HEK293 (cell line): ENCODE data around the gene NFKB1.

ENCODE experiments used
- CTCF ChIA-PET: fragments of 350-600 bp; formaldehyde crosslinking; extraction: SDS; loops from one replicate; lab custom pipeline; 2021; ENCODE audit warnings: antibody characterized with exemption; lab: Yijun Ruan, JAX
- POLR2A ChIA-PET: fragments of 300-600 bp; formaldehyde crosslinking; extraction: SDS; loops from one replicate; lab custom pipeline; 2020; ENCODE audit warnings: antibody characterized with exemption, inconsistent platforms; lab: Yijun Ruan, JAX
- H3K27ac ChIP-seq: fragments of 200-500 bp; sonication (Bioruptor generic); 2 replicates; pipeline ENCODE4 v1.5.1; 2014; ENCODE audit warnings: low read depth, low read length, control low read depth, inconsistent platforms; ENCODE audit errors: extremely low read depth
- H3K36me3 ChIP-seq, 2 experiments: fragments of 200-500 bp in 1 of 2; sonication (Bioruptor generic) in 1 of 2; 1 replicate in 1 of 2; 2 replicates in 1 of 2; pipeline ENCODE4 v1.5.1; 2014 to 2017; ENCODE audit warnings: inconsistent platforms in 2 of 2, low read length in 2 of 2; ENCODE audit not compliant: control insufficient read depth in 2 of 2, insufficient read depth in 1 of 2
- H3K4me1 ChIP-seq: fragments of 200-500 bp; sonication (Bioruptor generic); 2 replicates; pipeline ENCODE4 v1.5.1; 2014; ENCODE audit warnings: mild to moderate bottlenecking, low read length, inconsistent platforms; ENCODE audit not compliant: control insufficient read depth, insufficient read depth
- H3K4me3 ChIP-seq: 2 replicates; pipeline ENCODE4 v1.5.1; 2011; ENCODE audit warnings: low read depth, mild to moderate bottlenecking, control low read depth, low read length, moderate library complexity
- H3K9me3 ChIP-seq: fragments of 200-500 bp; sonication (Bioruptor generic); 2 replicates; pipeline ENCODE4 v1.5.1; 2014; ENCODE audit warnings: low read depth, low read length, inconsistent platforms; ENCODE audit not compliant: control insufficient read depth, insufficient read depth
- BCL11B ChIP-seq: fragments of 450-650 bp; formaldehyde crosslinking; IDR thresholded peaks from 2 replicates; pipeline ENCODE4 v1.5.1; 2016; ENCODE audit warnings: low read depth, missing biosample characterization, missing genetic modification characterization
- GLI2 ChIP-seq: fragments of 450-650 bp; formaldehyde crosslinking; IDR thresholded peaks from 2 replicates; pipeline ENCODE4; 2017; ENCODE audit warnings: missing biosample characterization, missing genetic modification characterization, low read depth, borderline replicate concordance
- KLF1 ChIP-seq: fragments of 450-650 bp; formaldehyde crosslinking; IDR thresholded peaks from 2 replicates; pipeline ENCODE4 v1.5.1; 2016; ENCODE audit warnings: missing biosample characterization, missing genetic modification characterization
- SCRT2 ChIP-seq: fragments of 450-650 bp; formaldehyde crosslinking; IDR thresholded peaks from 2 replicates; pipeline ENCODE4 v1.5.1; 2016; ENCODE audit warnings: missing biosample characterization, missing genetic modification characterization
- TSHZ1 ChIP-seq: fragments of 450-650 bp; formaldehyde crosslinking; IDR thresholded peaks from 2 replicates; pipeline ENCODE4 v1.5.1; 2016; ENCODE audit warnings: missing biosample characterization, missing genetic modification characterization, borderline replicate concordance
- ZBTB10 ChIP-seq: fragments of 450-650 bp; formaldehyde crosslinking; IDR thresholded peaks from 2 replicates; pipeline ENCODE4 v1.5.1; 2016; ENCODE audit warnings: missing biosample characterization, missing genetic modification characterization
- ZBTB21 ChIP-seq: fragments of 450-650 bp; formaldehyde crosslinking; IDR thresholded peaks from 2 replicates; pipeline ENCODE4 v1.5.1; 2017; ENCODE audit warnings: missing biosample characterization, missing genetic modification characterization
- ZNF112 ChIP-seq: fragments of 450-650 bp; formaldehyde crosslinking; IDR thresholded peaks from 2 replicates; pipeline ENCODE4 v1.5.0; 2017; ENCODE audit warnings: missing biosample characterization, missing genetic modification characterization
- ZNF239 ChIP-seq: fragments of 450-650 bp; formaldehyde crosslinking; IDR thresholded peaks from 2 replicates; pipeline ENCODE4 v1.5.1; 2016; ENCODE audit warnings: missing biosample characterization, missing genetic modification characterization
- ZNF248 ChIP-seq: fragments of 450-650 bp; formaldehyde crosslinking; IDR thresholded peaks from 2 replicates; pipeline ENCODE4 v1.5.1; 2017; ENCODE audit warnings: missing biosample characterization, missing genetic modification characterization
- ZNF555 ChIP-seq: fragments of 450-650 bp; formaldehyde crosslinking; conservative IDR thresholded peaks from 2 replicates; pipeline ENCODE4 v1.5.1; 2017; ENCODE audit warnings: missing biosample characterization, mild to moderate bottlenecking, missing genetic modification characterization, inconsistent platforms
- ZNF596 ChIP-seq: fragments of 450-650 bp; IDR thresholded peaks from 2 replicates; pipeline ENCODE4 v1.5.0; 2018; ENCODE audit warnings: missing biosample characterization, mild to moderate bottlenecking, missing genetic modification characterization, moderate library complexity
- ZNF658 ChIP-seq: fragments of 450-650 bp; formaldehyde crosslinking; IDR thresholded peaks from 2 replicates; pipeline ENCODE4; 2016; ENCODE audit warnings: missing biosample characterization, missing genetic modification characterization
- ZNF677 ChIP-seq: fragments of 450-650 bp; IDR thresholded peaks from 2 replicates; pipeline ENCODE4 v1.5.0; 2018; ENCODE audit warnings: missing biosample characterization, mild to moderate bottlenecking, missing genetic modification characterization, moderate library complexity
- ZNF707 ChIP-seq: fragments of 450-650 bp; formaldehyde crosslinking; IDR thresholded peaks from 2 replicates; pipeline ENCODE4 v1.5.1; 2016; ENCODE audit warnings: missing biosample characterization, missing genetic modification characterization
- TF ChIP-seq, protein P1 (sequence below): fragments of 450-650 bp; formaldehyde crosslinking; IDR thresholded peaks from 2 replicates; pipeline ENCODE4 v1.5.1; 2017; ENCODE audit warnings: missing biosample characterization, missing genetic modification characterization
- TF ChIP-seq, protein P2 (sequence below): fragments of 450-650 bp; formaldehyde crosslinking; IDR thresholded peaks from 2 replicates; pipeline ENCODE4 v1.5.1; 2017; ENCODE audit warnings: missing biosample characterization, missing genetic modification characterization

The NFKB1 gene

GRCh38 chr4:102541697-102542096 is 40.5 kb downstream of the NFKB1 start:
- Histone ChIP-seq H3K4me1 (no peaks in the 10 kb centered on the region), H3K36me3 (no peaks in the 10 kb centered on the region), H3K4me3 (no peak overlapping the region), H3K27ac (no peak overlapping the region), H3K9me3 (no peaks in the 10 kb centered on the region)
- ChIA-PET POLR2A (no interaction called here), CTCF (no interaction called here)
- TF ChIP-seq ZNF248 (tag by site-specific recombination) (no peak), TSHZ1 (tag by site-specific recombination) (no peak), ZNF555 (tag by site-specific recombination) (no peak)

GRCh38 chr4:102543030-102543928 is 42.1 kb downstream of the NFKB1 start:
- ChIA-PET CTCF (no interaction called here), POLR2A (no interaction called here)
- no peaks in the 10 kb centered on the region for H3K36me3 ChIP-seq

DNA sequence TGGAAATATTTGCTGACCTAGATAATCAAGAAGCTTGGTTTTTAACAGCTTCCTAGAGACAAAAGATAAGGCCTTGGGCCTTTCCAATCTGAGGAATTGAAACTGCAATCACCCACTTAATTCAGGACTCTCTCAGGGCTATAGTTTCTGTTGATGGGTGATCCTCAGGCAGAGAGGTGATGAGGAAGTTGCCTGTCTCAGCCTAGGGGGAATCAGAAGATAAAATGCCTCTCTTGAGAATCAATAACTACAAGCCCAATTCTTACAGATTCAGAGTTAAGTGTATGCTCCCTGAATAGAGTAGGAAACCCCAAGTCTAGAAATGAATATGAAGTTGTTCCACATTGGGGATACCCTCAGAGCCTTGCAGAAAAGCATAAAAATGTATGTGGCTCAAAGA is 45.5 kb downstream of the NFKB1 start:
- Histone ChIP-seq H3K4me1 (no peaks in the 10 kb centered on the region), H3K27ac (no peak overlapping the region), H3K36me3 (no peaks in the 10 kb centered on the region), H3K4me3 (no peak overlapping the region), H3K9me3 (no peaks in the 10 kb centered on the region)
- TF ChIP-seq GLI2 (tag by site-specific recombination) = no peak
- TF ChIP-seq ZBTB10 (tag by site-specific recombination) = no peak
- POLR2A ChIA-PET = no interaction called here
- CTCF ChIA-PET = interaction anchor here (0.7 kb wide), 1 partner anchor 9 kb away, joined by 4 read pairs; no protein-coding TSS in a partner anchor

More at GRCh38 chr4:102543030-102543928, 42.1 kb downstream of the NFKB1 start:
- TF ChIP-seq KLF1 (tag by site-specific recombination) (no peak), ZNF707 (tag by site-specific recombination) (no peak), BCL11B (tag by site-specific recombination) (no peak), ZNF658 (tag by site-specific recombination) (no peak), ZNF239 (tag by site-specific recombination) (no peak), ZNF112 (no peak), ZNF596 (tag by site-specific recombination) (no peak), ZBTB21 (tag by site-specific recombination) (no peak), ZNF677 (tag by site-specific recombination) (no peak), SCRT2 (tag by site-specific recombination) (no peak)
- TF ChIP-seq, protein P1, sequence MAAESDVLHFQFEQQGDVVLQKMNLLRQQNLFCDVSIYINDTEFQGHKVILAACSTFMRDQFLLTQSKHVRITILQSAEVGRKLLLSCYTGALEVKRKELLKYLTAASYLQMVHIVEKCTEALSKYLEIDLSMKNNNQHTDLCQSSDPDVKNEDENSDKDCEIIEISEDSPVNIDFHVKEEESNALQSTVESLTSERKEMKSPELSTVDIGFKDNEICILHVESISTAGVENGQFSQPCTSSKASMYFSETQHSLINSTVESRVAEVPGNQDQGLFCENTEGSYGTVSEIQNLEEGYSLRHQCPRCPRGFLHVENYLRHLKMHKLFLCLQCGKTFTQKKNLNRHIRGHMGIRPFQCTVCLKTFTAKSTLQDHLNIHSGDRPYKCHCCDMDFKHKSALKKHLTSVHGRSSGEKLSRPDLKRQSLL (tag by site-specific recombination) = no peak
- TF ChIP-seq, protein P2, sequence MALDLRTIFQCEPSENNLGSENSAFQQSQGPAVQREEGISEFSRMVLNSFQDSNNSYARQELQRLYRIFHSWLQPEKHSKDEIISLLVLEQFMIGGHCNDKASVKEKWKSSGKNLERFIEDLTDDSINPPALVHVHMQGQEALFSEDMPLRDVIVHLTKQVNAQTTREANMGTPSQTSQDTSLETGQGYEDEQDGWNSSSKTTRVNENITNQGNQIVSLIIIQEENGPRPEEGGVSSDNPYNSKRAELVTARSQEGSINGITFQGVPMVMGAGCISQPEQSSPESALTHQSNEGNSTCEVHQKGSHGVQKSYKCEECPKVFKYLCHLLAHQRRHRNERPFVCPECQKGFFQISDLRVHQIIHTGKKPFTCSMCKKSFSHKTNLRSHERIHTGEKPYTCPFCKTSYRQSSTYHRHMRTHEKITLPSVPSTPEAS (tag by site-specific recombination) = no peak
- no peak overlapping the region for H3K4me3 ChIP-seq
- no peak overlapping the region for H3K27ac ChIP-seq
- no peaks in the 10 kb centered on the region for H3K4me1 ChIP-seq
- H3K9me3 ChIP-seq = no peaks in the 10 kb centered on the region
